Stomach (tissue), 9 donors: ENCODE measurements around the gene RPS6KA2. TPM values are rescaled to one million over a fixed set of nuclear protein-coding genes. Genes with fewer than 3 reads are reported as not detected.

ENCODE experiments used
- DNase-seq, 2 donors: peaks; one replicate each; pipeline versions ENCODE4 v3.0.0 to v3.0.0-alpha.2; 2013 to 2019
- H3K27ac ChIP-seq, 5 donors: fragments of 200-600 bp in 4 of 5; sonication (generic) in 4 of 5; one replicate each; pipeline ENCODE4 v1.5.1; 2013 to 2019; ENCODE audit warnings: mild to moderate bottlenecking in 1 of 5, moderate library complexity in 1 of 5
- H3K27me3 ChIP-seq, 3 donors: fragments of 200-600 bp; sonication (generic); one replicate each; pipeline ENCODE4 v1.5.1; 2017 to 2019; ENCODE audit warnings: mixed run types in 1 of 3
- H3K36me3 ChIP-seq, 4 donors: fragments of 200-600 bp; sonication (generic); 1 replicate in 3 of 4; 2 replicates in 1 of 4; pipeline ENCODE4 v1.5.1; 2016 to 2019
- H3K4me1 ChIP-seq, 4 donors: fragments of 200-600 bp; sonication (generic); one replicate each; pipeline ENCODE4 v1.5.1; 2016 to 2019
- H3K4me3 ChIP-seq, 4 donors: fragments of 200-600 bp; sonication (generic) in 3 of 4; one replicate each; pipeline ENCODE4 v1.5.1; 2016 to 2019; ENCODE audit warnings: mild to moderate bottlenecking in 1 of 4
- H3K9me3 ChIP-seq, 4 donors: fragments of 200-600 bp; sonication (generic); one replicate each; pipeline ENCODE4 v1.5.1; 2016 to 2019
- CTCF ChIP-seq, 7 experiments: fragments of 450-650 bp in 4 of 7; fragments of 200-600 bp in 3 of 7; sonication (generic) in 3 of 7; IDR thresholded peaks; one replicate each; pipeline ENCODE4 v1.5.1; 2016 to 2019; ENCODE audit warnings: antibody characterized with exemption in 7 of 7, control low read depth in 2 of 7, mild to moderate bottlenecking in 1 of 7
- EP300 ChIP-seq: sonication (generic); formaldehyde crosslinking; IDR thresholded peaks from one replicate; pipeline ENCODE4 v1.6.1; 2017; ENCODE audit warnings: antibody characterized with exemption
- POLR2A ChIP-seq, 4 donors: fragments of 450-650 bp; IDR thresholded peaks; one replicate each; pipeline ENCODE4 v1.6.1; 2016; ENCODE audit warnings: antibody characterized with exemption in 4 of 4, control low read depth in 2 of 4, mild to moderate bottlenecking in 1 of 4, moderate library complexity in 1 of 4
- POLR2AphosphoS5 ChIP-seq, 3 donors: sonication (generic); formaldehyde crosslinking; IDR thresholded peaks; one replicate each; pipeline ENCODE4 v1.6.1; 2016; ENCODE audit warnings: antibody characterized with exemption in 3 of 3
- WGBS, 5 donors: extraction: QIAGEN DNeasy Blood & Tissue Kit in 3 of 5; methylation state at CpG; one replicate each; pipeline versions ENCODE4 v1.1.5 to v1.1.7; 2013 to 2018; 5-methylcytosine and 5-hydroxymethylcytosine counted together
- intact Hi-C: fragments of 100-400 bp; cut with DNase I; formaldehyde crosslinking; loops from one replicate; pipeline ENCODE4 v1.15.1; 2023; ENCODE audit warnings: low total_unique reads
- polyA plus RNA-seq, 3 donors: library from polyadenylated mRNA; stranded (reverse); fragments of 200-250 nt; gene quantifications; one replicate each; pipeline ENCODE4 v1.2.3, GENCODE V29; 2013
- total RNA-seq, 5 donors: library from RNA; depleted of rRNA; stranded (reverse); fragments of >200 nt; gene quantifications; one replicate each; pipeline versions ENCODE4 v1.1.0 to v1.2.3, GENCODE V29; 2014 to 2016
- donor health status: healthy with polysubstance abuse.
- donor health status: Bipolar disorder and iron deficiency.
- donor health status: healthy.

The RPS6KA2 gene
- total and polyA plus RNA-seq, 8 donors, result 10.9 to 150 (median 68.0) TPM

GRCh38 chr6:166485651-166486535, 141.2 kb downstream of the RPS6KA2 start:
- Histone ChIP-seq H3K27ac (no peak overlapping the region), H3K36me3 (peaks cover 15 to 93% (median 83%) of the 10 kb centered on the region in 4 donors), H3K9me3 (no peaks in the 10 kb centered on the region), H3K27me3 (no peaks in the 10 kb centered on the region), H3K4me3 (no peak overlapping the region), H3K4me1 (peaks cover 0 to 8% (median 3%) of the 10 kb centered on the region in 4 donors)
- no peak for DNase-seq
- intact Hi-C loops, result no loop called here
- TF ChIP-seq POLR2A (IDR thresholded peaks at IDR 0.05), result no peak
- TF ChIP-seq EP300, result no peak
- 74 to 85% (median 81%) methylated on average over 16 to 20 of the region's 20 CpGs for WGBS, 5 donors

DNA sequence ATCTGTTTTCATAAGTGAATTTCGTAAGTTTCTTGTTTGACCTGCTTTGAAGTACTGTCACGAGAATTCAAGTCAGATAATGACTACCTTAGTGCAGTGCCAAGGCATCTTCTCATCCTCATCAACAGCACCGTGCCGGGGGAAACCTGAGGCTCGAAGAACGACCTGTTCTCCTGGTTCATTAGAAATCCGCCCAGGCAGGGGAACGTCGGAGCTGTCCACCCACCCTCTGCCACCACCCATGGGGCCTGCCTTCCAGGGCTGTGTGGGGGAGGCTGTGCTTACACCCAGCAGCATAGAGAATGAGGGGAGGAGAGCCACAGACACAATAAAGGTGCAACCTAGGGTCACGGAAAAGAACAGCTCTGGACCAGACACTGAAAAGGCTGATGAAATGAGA, 142.2 kb downstream of the RPS6KA2 start:
- intact Hi-C loops, result no loop called here

GRCh38 chr6:166483573-166484250, 143.3 kb downstream of the RPS6KA2 start:
- no peak for DNase-seq
- Histone ChIP-seq H3K27me3 (no peaks in the 10 kb centered on the region), H3K36me3 (peaks cover 24 to 94% (median 81%) of the 10 kb centered on the region in 4 donors), H3K4me1 (peaks cover 0 to 6% (median 2%) of the 10 kb centered on the region in 4 donors), H3K27ac (no peak overlapping the region), H3K4me3 (no peak overlapping the region), H3K9me3 (no peaks in the 10 kb centered on the region)
- 87 to 94% (median 92%) methylated on average over 15 of the region's 15 CpGs for WGBS, 5 donors
- TF ChIP-seq CTCF (IDR thresholded peaks at IDR 0.05) (no peak), POLR2A (IDR thresholded peaks at IDR 0.05) (no peak), EP300 (no peak)
- intact Hi-C loops, result no loop called here

More for the DNA sequence above, 142.2 kb downstream of the RPS6KA2 start:
- Histone ChIP-seq H3K36me3 (peaks cover 15 to 92% (median 76%) of the 10 kb centered on the region in 4 donors), H3K4me3 (no peak overlapping the region), H3K4me1 (peaks cover 0 to 7% (median 3%) of the 10 kb centered on the region in 4 donors), H3K9me3 (no peaks in the 10 kb centered on the region), H3K27me3 (no peaks in the 10 kb centered on the region), H3K27ac (no peak overlapping the region)
- no peak for DNase-seq
- 85 to 93% (median 90%) methylated on average over 10 of the region's 10 CpGs for WGBS, 5 donors
- no peak for TF ChIP-seq POLR2AphosphoS5 (IDR thresholded peaks at IDR 0.05)
- no peak for TF ChIP-seq EP300
- TF ChIP-seq CTCF (IDR thresholded peaks at IDR 0.05), result no peak
- no peak for TF ChIP-seq POLR2A (IDR thresholded peaks at IDR 0.05)

GRCh38 chr6:166483026-166483425, 144.0 kb downstream of the RPS6KA2 start:
- H3K4me3 ChIP-seq, result no peak overlapping the region
- no peaks in the 10 kb centered on the region for H3K4me1 ChIP-seq
- no peaks in the 10 kb centered on the region for H3K9me3 ChIP-seq
- H3K27ac ChIP-seq, result no peak overlapping the region
- 92 to 97% (median 96%) methylated on average over 10 of the region's 10 CpGs for WGBS, 5 donors
- H3K27me3 ChIP-seq, result no peaks in the 10 kb centered on the region
- intact Hi-C loops, result no loop called here
- no peak for DNase-seq
- H3K36me3 ChIP-seq, result peaks cover 29 to 94% (median 84%) of the 10 kb centered on the region in 4 donors
- TF ChIP-seq CTCF (IDR thresholded peaks at IDR 0.05) (no peak), POLR2AphosphoS5 (IDR thresholded peaks at IDR 0.05) (no peak)
